Hepatocyte (in vitro differentiated cells): Measurements from ENCODE around the gene FBXL15. TPM values are rescaled to one million over a fixed set of nuclear protein-coding genes. Genes with fewer than 3 reads are reported as not detected.

ENCODE experiments used
- DNase-seq: peaks from one replicate; pipeline ENCODE4 v3.0.0-alpha.2; 2016; ENCODE audit warnings: low spot score
- H2AFZ ChIP-seq: fragments of 200-600 bp; sonication (generic); 2 replicates; pipeline ENCODE4 v1.6.0; 2016; ENCODE audit warnings: antibody characterized with exemption, mild to moderate bottlenecking
- H3K27ac ChIP-seq: fragments of 200-600 bp; sonication (generic); 2 replicates; pipeline ENCODE4 v1.5.1; 2016; ENCODE audit warnings: mild to moderate bottlenecking
- H3K27me3 ChIP-seq: fragments of 200-600 bp; sonication (generic); 2 replicates; pipeline ENCODE4 v1.6.1; 2016
- H3K36me3 ChIP-seq: fragments of 200-600 bp; sonication (generic); replicated peaks from 2 replicates; pipeline ENCODE4 v1.5.1; 2016; ENCODE audit warnings: low read depth; ENCODE audit not compliant: insufficient read depth
- H3K4me1 ChIP-seq: fragments of 200-600 bp; sonication (generic); 2 replicates; pipeline ENCODE4 v1.5.1; 2016; ENCODE audit warnings: mild to moderate bottlenecking, moderate library complexity; ENCODE audit not compliant: insufficient read depth
- H3K4me2 ChIP-seq: fragments of 200-600 bp; sonication (generic); 2 replicates; pipeline ENCODE4 v1.6.0; 2016
- H3K4me3 ChIP-seq: fragments of 200-600 bp; sonication (generic); 2 replicates; pipeline ENCODE4 v1.5.1; 2016; ENCODE audit warnings: mild to moderate bottlenecking
- H3K79me2 ChIP-seq: fragments of 200-600 bp; sonication (generic); 2 replicates; pipeline ENCODE4 v1.6.0; 2017; ENCODE audit warnings: mild to moderate bottlenecking
- H3K9me2 ChIP-seq: fragments of 200-600 bp; sonication (generic); replicated peaks from 2 replicates; pipeline ENCODE4 v1.6.0; 2017; ENCODE audit warnings: mild to moderate bottlenecking; ENCODE audit not compliant: insufficient read depth
- H3K9me3 ChIP-seq: fragments of 200-600 bp; sonication (generic); 2 replicates; pipeline ENCODE4 v1.5.1; 2016; ENCODE audit warnings: low read depth, mild to moderate bottlenecking
- H4K20me1 ChIP-seq: fragments of 200-600 bp; sonication (generic); 2 replicates; pipeline ENCODE4 v1.6.0; 2016; ENCODE audit warnings: mild to moderate bottlenecking; ENCODE audit not compliant: insufficient read depth, poor library complexity, severe bottlenecking
- CTCF ChIP-seq: fragments of 200-600 bp; sonication (generic); IDR thresholded peaks from 2 replicates; pipeline ENCODE4 v1.5.1; 2016; ENCODE audit warnings: antibody characterized with exemption, mild to moderate bottlenecking; ENCODE audit not compliant: poor library complexity
- EZH2 ChIP-seq: fragments of 200-600 bp; sonication (generic); IDR thresholded peaks from 2 replicates; pipeline ENCODE4 v1.6.1; 2016; ENCODE audit warnings: antibody characterized with exemption, mild to moderate bottlenecking, borderline replicate concordance
- EZH2phosphoT487 ChIP-seq: fragments of 200-600 bp; sonication (generic); IDR thresholded peaks from one replicate; pipeline ENCODE4 v1.6.1; 2018; ENCODE audit warnings: antibody characterized with exemption, mild to moderate bottlenecking, low read depth, moderate library complexity; ENCODE audit not compliant: unreplicated experiment, severe bottlenecking
- WGBS: methylation state at CpG from one replicate; pipeline ENCODE4 v1.1.6; 2016; ENCODE audit warnings: low lambda C conversion rate; ENCODE audit errors: missing lambda C conversion rate; 5-methylcytosine and 5-hydroxymethylcytosine counted together
- polyA plus RNA-seq: library from polyadenylated mRNA; unstranded; fragments of >200 nt; fragmentation: Nextera tagmentation; extraction: Ambion mirVana; gene quantifications from 2 replicates; pipeline ENCODE4 v1.2.1, GENCODE V29; 2016
- total RNA-seq: library from RNA; depleted of rRNA; stranded (reverse); fragments of >200 nt; gene quantifications from 2 replicates; pipeline ENCODE4 v1.2.3, GENCODE V29; 2014

Gene FBXL15
- total and polyA plus RNA-seq, 2 experiments from 2014 or later = 16.3 to 42.3 TPM

GRCh38 chr10:102416695-102417094 lies 3.9 kb upstream of the FBXL15 start:
- Histone ChIP-seq H3K36me3 (no peaks in the 10 kb centered on the region), H3K27ac (no peak overlapping the region), H3K79me2 (peaks cover 3% of the 10 kb centered on the region), H3K4me1 (peaks cover 13% of the 10 kb centered on the region), H3K27me3 (peaks cover 28% of the 10 kb centered on the region), H3K4me3 (no peak overlapping the region), H2AFZ (no peak overlapping the region), H3K9me2 (no peaks in the 10 kb centered on the region), H3K9me3 (no peaks in the 10 kb centered on the region), H4K20me1 (no peaks in the 10 kb centered on the region), H3K4me2 (no peak overlapping the region)
- WGBS = 85% methylated on average over 7 of the region's 20 CpGs
- DNase-seq = no peak
- no peak for TF ChIP-seq CTCF
- no peak for TF ChIP-seq EZH2phosphoT487
- TF ChIP-seq EZH2 = no peak

GRCh38 chr10:102418622-102419268 lies 1.9 kb upstream of the FBXL15 start, which contains the start of gene PSD:
Gene PSD (minus strand): TSS chr10:102418785. CDS start chr10:102417038, 1,747 bp downstream.
- DNase-seq = no peak
- Histone ChIP-seq H3K4me2 (peak within 1 kb of the TSS; percentile 100), H3K9me2 (no peaks in the 10 kb centered on the region), H3K4me1 (peaks cover 24% of the 10 kb centered on the region), H4K20me1 (peaks cover 5% of the 10 kb centered on the region), H3K79me2 (peaks cover 15% of the 10 kb centered on the region), H3K36me3 (no peaks in the 10 kb centered on the region), H3K9me3 (no peaks in the 10 kb centered on the region), H3K27ac (no peak within 1 kb of the TSS), H2AFZ (no peak within 1 kb of the TSS), H3K27me3 (peaks cover 14% of the 10 kb centered on the region), H3K4me3 (peak within 1 kb of the TSS; percentile 63)
- TF ChIP-seq CTCF (no peak), EZH2phosphoT487 (no peak), EZH2 (no peak)
- 7% methylated on average over 30 of the region's 45 CpGs for WGBS

- WGBS = 3% methylated on average over 31 of the region's 54 CpGs
- TF ChIP-seq CTCF (no peak), EZH2 (no peak), EZH2phosphoT487 (no peak)
- Histone ChIP-seq H3K4me2 (peak overlapping the region; percentile 100), H3K36me3 (no peaks in the 10 kb centered on the region), H3K4me1 (peaks cover 24% of the 10 kb centered on the region), H3K27me3 (peaks cover 14% of the 10 kb centered on the region), H3K79me2 (peaks cover 17% of the 10 kb centered on the region), H3K9me2 (no peaks in the 10 kb centered on the region), H2AFZ (peak overlapping the region; percentile 78), H3K4me3 (peak overlapping the region; percentile 63), H3K27ac (peak overlapping the region; percentile 92), H4K20me1 (peaks cover 5% of the 10 kb centered on the region), H3K9me3 (no peaks in the 10 kb centered on the region)
- DNase-seq = peak; percentile 74
These were observed 1.1 kb upstream of the FBXL15 start for GRCh38 chr10:102419269-102420180.
